Measurements from ENCODE around the gene CUL1.

GRCh38 chr7:148796841-148797240 lies 98.1 kb downstream of the CUL1 start:
- no peak for TF ChIP-seq EZH2 (IDR thresholded peaks at IDR 0.05; ENCODE audit: borderline replicate concordance, low read depth, low read length, severe bottlenecking)
- no peak for TF ChIP-seq CTCF (IDR thresholded peaks at IDR 0.05; ENCODE audit: borderline replicate concordance, extremely low read depth, low read length, poor library complexity, severe bottlenecking)

All from DND-41 (cell line).